AG04450 (cell line): ENCODE data around the gene RIMBP3C. TPM values are rescaled to one million over a fixed set of nuclear protein-coding genes. Genes with fewer than 3 reads are reported as not detected.

Source experiments
- CTCF ChIA-PET: fragments of 300-600, 350-600 bp; formaldehyde crosslinking; extraction: SDS; loops from one replicate; lab custom pipeline; 2022; ENCODE audit warnings: antibody characterized with exemption, inconsistent platforms; lab: Charles Lee
- POLR2A ChIA-PET: fragments of 350-600 bp; formaldehyde crosslinking; extraction: SDS; loops from one replicate; lab custom pipeline; 2021; ENCODE audit warnings: antibody characterized with exemption, inconsistent platforms; lab: Yijun Ruan, JAX
- DNase-seq: peaks from one replicate; pipeline ENCODE4 v3.0.0-alpha.2; 2011; ENCODE audit warnings: low read depth, low spot score
- H3K27ac ChIP-seq: one replicate; pipeline ENCODE4 v1.5.1; 2012; ENCODE audit warnings: low read depth, low read length, control low read depth
- H3K27me3 ChIP-seq: one replicate; pipeline ENCODE4 v1.6.0; 2012; ENCODE audit warnings: low read length; ENCODE audit not compliant: control insufficient read depth, insufficient read depth
- H3K4me3 ChIP-seq: 2 replicates; pipeline ENCODE4 v1.5.1; 2011; ENCODE audit warnings: mild to moderate bottlenecking, low read depth, low read length, control low read depth
- H3K9me3 ChIP-seq: 2 replicates; pipeline ENCODE4 v1.5.1; 2012; ENCODE audit warnings: low read length; ENCODE audit not compliant: control insufficient read depth, insufficient read depth
- polyA plus RNA-seq: library from polyadenylated mRNA; depleted of rRNA; stranded (reverse); fragments of >200 nt; gene quantifications from 2 replicates; pipeline ENCODE4 v1.2.3, GENCODE V29; 2011
- TF ChIP-seq, protein P1 (sequence below): IDR thresholded peaks from 2 replicates; pipeline ENCODE4 v1.5.1; 2011; ENCODE audit warnings: low read depth, low read length, control low read depth, inconsistent platforms

RIMBP3C gene
- polyA plus RNA-seq, 1 experiment, result not detected

DNA sequence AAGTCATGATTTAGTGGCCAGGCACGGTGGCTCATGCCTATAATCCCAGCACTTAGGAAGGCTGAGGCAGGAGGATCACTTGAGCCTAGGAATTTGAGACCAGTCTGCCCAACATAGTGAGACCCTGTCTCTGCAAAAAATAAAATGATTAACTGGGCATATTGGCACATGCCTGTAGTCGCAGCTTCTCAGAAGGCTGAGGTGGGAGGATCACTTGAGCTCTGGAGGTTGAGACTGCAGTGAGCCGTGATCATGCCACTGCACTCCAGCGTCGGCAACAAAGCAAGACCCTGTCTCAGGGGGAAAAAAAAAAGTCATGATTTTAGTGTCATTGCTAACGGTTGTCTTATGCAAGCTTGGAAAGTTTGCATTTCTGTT lies 28.2 kb upstream of the RIMBP3C start:
- TF ChIP-seq, protein P1, sequence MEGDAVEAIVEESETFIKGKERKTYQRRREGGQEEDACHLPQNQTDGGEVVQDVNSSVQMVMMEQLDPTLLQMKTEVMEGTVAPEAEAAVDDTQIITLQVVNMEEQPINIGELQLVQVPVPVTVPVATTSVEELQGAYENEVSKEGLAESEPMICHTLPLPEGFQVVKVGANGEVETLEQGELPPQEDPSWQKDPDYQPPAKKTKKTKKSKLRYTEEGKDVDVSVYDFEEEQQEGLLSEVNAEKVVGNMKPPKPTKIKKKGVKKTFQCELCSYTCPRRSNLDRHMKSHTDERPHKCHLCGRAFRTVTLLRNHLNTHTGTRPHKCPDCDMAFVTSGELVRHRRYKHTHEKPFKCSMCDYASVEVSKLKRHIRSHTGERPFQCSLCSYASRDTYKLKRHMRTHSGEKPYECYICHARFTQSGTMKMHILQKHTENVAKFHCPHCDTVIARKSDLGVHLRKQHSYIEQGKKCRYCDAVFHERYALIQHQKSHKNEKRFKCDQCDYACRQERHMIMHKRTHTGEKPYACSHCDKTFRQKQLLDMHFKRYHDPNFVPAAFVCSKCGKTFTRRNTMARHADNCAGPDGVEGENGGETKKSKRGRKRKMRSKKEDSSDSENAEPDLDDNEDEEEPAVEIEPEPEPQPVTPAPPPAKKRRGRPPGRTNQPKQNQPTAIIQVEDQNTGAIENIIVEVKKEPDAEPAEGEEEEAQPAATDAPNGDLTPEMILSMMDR, result no peak
- CTCF ChIA-PET, result no interaction called here
- no peaks in the 10 kb centered on the region for H3K27me3 ChIP-seq
- H3K4me3 ChIP-seq, result no peak overlapping the region
- DNase-seq, result no peak
- no peaks in the 10 kb centered on the region for H3K9me3 ChIP-seq
- POLR2A ChIA-PET, result interaction anchor here (0.8 kb wide), 1 partner anchor 10 kb away, joined by 4 read pairs; no protein-coding TSS in a partner anchor
- peak overlapping the region; percentile 39 for H3K27ac ChIP-seq

- POLR2A ChIA-PET, result interaction anchor here (1.2 kb wide), 1 partner anchor 18 kb away, joined by 6 read pairs; no protein-coding TSS in a partner anchor
- CTCF ChIA-PET, result interaction anchor here (1.0 kb wide), 1 partner anchor 73 kb away, joined by 3 read pairs; no protein-coding TSS in a partner anchor
These were observed 22.7 kb upstream of the RIMBP3C start for GRCh38 chr22:21573750-21574494.

DNA sequence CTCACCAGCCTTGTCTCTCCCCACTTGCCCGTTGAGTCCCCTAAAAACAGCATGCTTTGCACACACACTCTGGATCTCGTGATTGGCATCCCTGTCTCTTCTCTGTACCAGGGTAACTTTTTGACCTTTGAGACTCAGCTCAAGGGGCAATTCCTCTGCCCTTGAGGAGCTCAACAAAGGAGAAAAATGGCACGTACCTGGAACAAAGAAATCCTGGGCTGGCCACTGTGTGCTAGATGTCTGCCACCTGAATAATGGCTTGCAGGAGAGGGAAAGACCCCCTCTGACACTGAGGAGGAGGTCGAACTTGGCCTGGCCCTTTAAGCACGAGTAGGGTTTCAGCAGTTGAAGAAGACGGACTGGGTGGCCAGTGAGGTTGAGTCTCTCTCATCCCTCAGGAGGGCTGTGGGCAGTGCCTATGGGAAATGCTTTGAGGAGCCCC lies 22.1 kb upstream of the RIMBP3C start:
- no peaks in the 10 kb centered on the region for H3K27me3 ChIP-seq
- no peak overlapping the region for H3K4me3 ChIP-seq
- POLR2A ChIA-PET, result interaction anchor here (1.2 kb wide), 1 partner anchor 17 kb away, joined by 6 read pairs; no protein-coding TSS in a partner anchor
- DNase-seq, result no peak
- TF ChIP-seq, protein P1, result no peak
- CTCF ChIA-PET, result interaction anchor here (0.8 kb wide), 1 partner anchor 74 kb away, joined by 3 read pairs; no protein-coding TSS in a partner anchor
- H3K27ac ChIP-seq, result no peak overlapping the region
- H3K9me3 ChIP-seq, result no peaks in the 10 kb centered on the region

More at GRCh38 chr22:21573750-21574494, 22.7 kb upstream of the RIMBP3C start:
- H3K9me3 ChIP-seq, result no peaks in the 10 kb centered on the region
- H3K27me3 ChIP-seq, result no peaks in the 10 kb centered on the region
- no peak overlapping the region for H3K4me3 ChIP-seq
- DNase-seq, result no peak
- TF ChIP-seq, protein P1, result no peak
- no peak overlapping the region for H3K27ac ChIP-seq

DNA sequence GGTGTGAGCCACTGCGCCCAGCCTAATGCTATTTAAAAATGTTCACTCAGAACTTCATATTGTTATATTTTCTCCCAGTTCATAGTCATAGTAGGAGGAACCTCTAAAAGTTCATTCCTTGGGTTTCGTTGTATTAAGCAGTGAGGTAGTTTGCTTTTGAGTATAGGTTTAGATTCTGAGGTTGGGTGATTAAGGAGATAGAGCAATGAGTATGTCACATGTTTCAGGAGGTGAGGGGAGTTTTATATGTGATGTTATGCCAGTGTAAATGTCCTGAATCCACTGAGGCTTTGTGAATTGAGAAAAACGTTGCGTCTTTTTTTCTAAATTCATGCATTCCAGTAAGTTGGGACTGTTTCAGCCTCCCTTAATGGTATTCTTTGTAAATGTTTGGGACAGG lies 20.4 kb upstream of the RIMBP3C start:
- CTCF ChIA-PET, result no interaction called here
- POLR2A ChIA-PET, result no interaction called here
- TF ChIP-seq, protein P1, result no peak
- H3K9me3 ChIP-seq, result no peaks in the 10 kb centered on the region; the same call in 1 of the 2 replicates
- no peak overlapping the region for H3K4me3 ChIP-seq
- no peak overlapping the region for H3K27ac ChIP-seq
- no peaks in the 10 kb centered on the region for H3K27me3 ChIP-seq
- DNase-seq, result no peak

DNA sequence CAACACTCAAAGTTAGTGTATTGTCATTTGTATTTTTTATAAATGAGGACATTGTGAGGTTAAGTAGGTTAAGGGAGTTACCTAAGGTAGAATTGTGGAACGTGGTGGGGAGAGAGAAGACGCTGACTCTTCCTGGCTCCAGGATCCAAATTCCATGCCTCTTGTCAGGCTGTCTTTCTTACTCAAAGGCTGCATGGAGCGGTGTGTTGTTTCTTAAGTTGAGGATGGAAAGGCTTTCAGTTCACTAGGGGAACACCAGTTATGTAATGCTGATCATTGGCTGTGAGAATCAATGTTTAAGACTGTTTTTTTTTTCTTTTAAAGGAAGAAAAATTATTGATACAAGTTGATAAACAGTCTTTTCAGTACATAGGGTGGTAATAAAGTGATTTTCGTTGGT lies 19.1 kb upstream of the RIMBP3C start:
- DNase-seq, result no peak
- TF ChIP-seq, protein P1, result no peak
- no peak overlapping the region for H3K4me3 ChIP-seq
- POLR2A ChIA-PET, result no interaction called here
- H3K27me3 ChIP-seq, result no peaks in the 10 kb centered on the region
- no peaks in the 10 kb centered on the region; the same call in 1 of the 2 replicates for H3K9me3 ChIP-seq
- CTCF ChIA-PET, result no interaction called here
- no peak overlapping the region for H3K27ac ChIP-seq
